GM19372 (cell line): ENCODE measurements around the gene ETNK2.

ENCODE experiments used
- ATAC-seq: cut with Tn5 transposase; IDR thresholded peaks from one replicate; pipeline ENCODE4 v1.9.1; 2021; ENCODE audit warnings: mild to moderate bottlenecking, low read depth, moderate library complexity; ENCODE audit not compliant: unreplicated experiment

ETNK2 gene

GRCh38 chr1:204087181-204087892, 64.5 kb downstream of the ETNK2 start:
- ATAC-seq: no peak

- ATAC-seq: no peak
Measured at GRCh38 chr1:204085876-204086275, 66.0 kb downstream of the ETNK2 start.

- ATAC-seq: no peak
Measured at GRCh38 chr1:204084247-204084772, 67.5 kb downstream of the ETNK2 start.

- ATAC-seq: no peak
Measured at GRCh38 chr1:204083491-204083890, 68.4 kb downstream of the ETNK2 start.

- ATAC-seq: no peak
Measured at GRCh38 chr1:204081791-204082513, 69.9 kb downstream of the ETNK2 start.

- ATAC-seq: no peak
Measured at GRCh38 chr1:204081164-204081790, 70.6 kb downstream of the ETNK2 start.
